Stimulated activated CD8-positive, alpha-beta memory T cell treated with anti-CD3 and anti-CD28 coated beads, Interleukin-2, amount 100 ng/mL, for 1 hour (primary cell): ENCODE results near the gene FLNB.

Experiments
- DNase-seq, 2 donors: peaks; one replicate each; pipeline ENCODE4 v3.0.0-alpha.2; 2020; ENCODE audit warnings: low read depth in 2 of 2

Gene FLNB

GRCh38 chr3:58009749-58010535 is 1.7 kb downstream of the FLNB start:
- no peak for DNase-seq

DNA sequence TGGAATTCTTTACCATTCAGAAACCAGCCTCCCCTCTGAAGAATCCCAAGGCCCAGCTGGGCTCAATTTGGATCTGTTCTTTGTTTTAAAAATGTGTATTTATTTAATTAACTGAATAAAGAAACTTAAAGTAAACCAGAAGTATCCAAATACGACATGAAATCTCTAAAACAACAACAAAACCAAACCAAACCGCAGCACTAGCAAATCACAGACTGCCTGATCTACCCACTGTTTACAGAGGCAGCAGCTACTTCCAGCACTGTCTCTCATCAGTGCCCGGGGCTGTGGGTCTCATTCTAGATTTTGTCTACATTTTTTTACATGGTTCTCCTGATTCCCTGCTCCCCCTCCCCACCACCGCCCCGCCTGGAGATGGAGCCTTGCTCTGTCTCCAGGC is 2.3 kb downstream of the FLNB start:
- DNase-seq, result no peak

DNA sequence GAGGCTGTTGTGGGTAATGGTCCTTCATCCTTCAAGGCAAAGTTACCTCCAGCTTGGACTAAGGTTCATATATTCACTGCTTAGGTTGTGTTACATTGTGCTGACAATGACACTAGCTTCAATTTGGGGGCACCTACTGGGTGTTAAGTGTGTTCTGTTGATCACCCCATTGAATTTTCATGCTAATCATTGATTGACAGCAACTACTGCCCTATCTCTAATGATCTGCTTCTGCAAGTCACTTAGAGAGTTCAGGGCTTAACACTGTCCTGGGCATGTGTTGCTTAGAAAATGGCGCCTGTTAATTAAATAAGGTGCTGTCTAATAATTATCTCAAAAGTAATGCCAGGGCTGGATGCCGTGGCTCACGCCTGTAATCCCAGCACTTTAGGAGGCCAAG is 3.4 kb downstream of the FLNB start:
- no peak for DNase-seq

GRCh38 chr3:58012302-58012701 is 4.1 kb downstream of the FLNB start:
- no peak for DNase-seq

DNA sequence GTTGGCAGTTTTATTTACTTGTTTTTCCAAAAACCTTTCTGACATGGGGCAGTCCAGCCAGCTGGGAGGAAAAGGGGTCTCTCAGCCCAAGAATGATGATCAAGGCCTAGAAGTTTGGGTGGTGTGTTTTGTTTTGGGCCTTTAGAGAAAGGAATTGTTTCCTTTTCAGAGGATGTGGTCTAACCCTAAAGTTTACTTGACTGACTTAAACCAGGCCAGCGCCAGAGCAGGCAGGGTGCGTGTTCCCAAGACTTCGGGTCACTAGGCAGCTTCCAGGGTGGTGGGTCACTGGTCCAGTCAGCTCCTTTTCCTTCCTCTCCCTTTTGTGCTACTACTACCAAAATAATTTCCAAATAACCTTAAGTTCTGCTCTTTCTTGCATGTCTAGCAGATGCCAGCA is 4.9 kb downstream of the FLNB start:
- DNase-seq, result no peak

- no peak for DNase-seq
These were observed 5.9 kb downstream of the FLNB start for GRCh38 chr3:58013973-58014649.

- no peak for DNase-seq
These were observed 7.3 kb downstream of the FLNB start for GRCh38 chr3:58015520-58015915.

GRCh38 chr3:58016710-58017109 is 8.5 kb downstream of the FLNB start:
- no peak for DNase-seq

DNA sequence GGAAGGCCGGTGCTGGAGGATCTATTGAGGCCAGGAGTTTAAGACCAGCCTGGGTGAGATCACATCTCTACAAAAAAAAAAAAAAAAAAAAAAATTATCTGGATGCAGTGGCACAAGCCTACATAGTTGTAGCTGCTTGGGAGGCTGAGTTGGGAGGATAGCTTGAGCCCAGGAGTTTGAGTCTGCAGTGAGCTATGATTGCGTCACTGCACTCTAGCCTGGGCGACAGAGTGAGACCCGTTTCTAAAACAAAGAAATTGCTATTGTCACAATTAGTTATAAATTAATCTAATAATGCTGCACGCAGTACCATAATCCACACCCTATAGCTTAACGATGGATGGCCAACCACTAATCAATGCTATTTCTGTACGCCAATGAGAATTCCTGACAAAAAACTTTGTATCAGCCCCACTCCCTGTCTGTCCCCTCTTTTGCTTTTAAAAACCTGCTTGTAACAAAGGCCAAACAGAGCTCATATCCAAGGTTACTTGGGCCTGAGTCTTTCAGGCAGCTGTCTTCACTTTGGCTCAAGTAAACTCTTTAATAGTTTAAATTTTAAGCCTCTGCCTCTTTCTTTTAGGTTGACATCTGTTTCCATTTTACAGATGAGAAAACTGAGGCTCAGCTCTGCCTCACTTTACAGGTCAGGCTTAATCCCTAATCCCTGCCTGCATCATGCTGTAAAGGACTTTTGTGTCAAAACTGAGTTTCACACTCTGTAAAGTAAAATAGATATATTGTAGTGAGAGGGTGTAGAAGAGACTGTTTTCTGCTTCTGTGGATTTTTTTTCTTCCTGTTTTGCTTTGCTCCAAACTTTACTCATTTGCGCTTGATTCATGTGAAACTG is 10.9 kb downstream of the FLNB start:
- no peak for DNase-seq

DNA sequence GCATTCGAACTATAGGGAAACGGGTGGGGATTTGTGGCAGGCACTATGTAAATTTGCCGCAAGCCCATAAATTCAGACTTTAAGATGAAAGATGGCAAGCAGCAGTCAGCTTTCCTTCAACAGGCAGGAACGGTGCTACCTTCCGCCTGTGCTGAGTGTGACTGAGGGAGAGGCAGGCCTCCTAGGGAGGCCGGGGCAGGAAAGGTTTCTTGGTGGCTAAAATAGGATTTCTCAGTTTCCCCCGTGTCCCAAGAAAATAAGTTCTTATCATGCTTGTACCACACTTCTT is 12.5 kb downstream of the FLNB start:
- DNase-seq, result no peak

GRCh38 chr3:58021072-58021959 is 13.1 kb downstream of the FLNB start:
- DNase-seq, result no peak

GRCh38 chr3:58021962-58022361 is 13.7 kb downstream of the FLNB start:
- no peak for DNase-seq

DNA sequence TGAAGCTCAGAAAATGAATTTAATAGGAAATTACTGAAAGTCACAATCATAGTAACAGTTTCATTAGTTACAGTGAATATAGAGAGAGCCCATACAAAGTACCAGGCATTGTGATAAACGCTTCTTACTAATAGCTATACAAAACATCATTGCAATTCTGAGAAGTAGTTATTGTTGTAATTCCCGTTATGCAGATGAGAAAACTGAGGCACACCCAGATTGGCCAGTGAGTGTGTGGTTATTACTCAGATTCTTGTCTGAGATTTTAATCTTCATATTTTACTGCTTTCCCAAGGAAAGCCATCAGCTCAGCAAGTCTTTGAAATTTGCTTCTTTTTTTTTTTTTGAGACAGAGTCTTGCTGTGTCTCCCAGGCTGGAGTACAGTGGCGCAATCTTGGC is 14.3 kb downstream of the FLNB start:
- DNase-seq, result no peak

DNA sequence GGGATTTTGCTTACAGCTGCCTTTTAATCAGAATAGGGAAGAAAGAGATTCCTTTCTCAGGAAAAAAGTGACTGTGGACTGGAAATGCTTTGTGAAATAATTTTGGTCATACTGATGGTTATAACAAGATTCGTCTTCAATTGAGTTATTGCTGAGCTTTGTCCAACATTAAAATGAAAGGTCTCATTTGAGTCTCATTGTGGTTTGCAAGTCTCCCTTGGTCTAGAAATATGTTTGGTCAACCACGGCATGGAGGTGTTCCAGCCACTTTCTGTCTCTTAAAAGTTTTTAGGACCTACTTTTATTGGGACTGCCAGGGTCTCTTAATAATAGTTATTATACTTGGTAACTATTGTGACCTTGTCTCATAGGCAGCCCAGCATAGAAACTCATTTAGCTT is 15.3 kb downstream of the FLNB start:
- DNase-seq, result no peak

DNA sequence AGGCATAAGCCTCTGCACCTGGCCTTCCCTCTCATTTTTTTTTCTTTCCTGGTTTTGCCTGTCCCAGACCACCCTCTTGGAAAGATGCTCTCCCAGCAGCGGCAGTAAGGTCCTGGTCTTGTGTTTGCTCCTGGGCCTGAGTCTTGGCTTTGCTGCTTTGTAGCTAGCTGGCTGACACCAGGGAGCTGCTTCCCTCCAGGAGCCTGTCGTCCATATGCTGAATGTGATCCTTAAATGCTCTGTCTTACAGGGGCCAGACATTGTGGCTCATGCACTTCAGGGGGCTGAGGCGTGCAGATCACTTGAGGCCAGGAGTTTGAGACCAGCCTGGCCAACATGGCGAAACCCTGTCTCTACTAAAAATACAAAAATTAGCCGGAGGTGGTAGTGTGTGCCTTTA is 17.2 kb downstream of the FLNB start:
- no peak for DNase-seq

GRCh38 chr3:58025837-58026569 is 17.8 kb downstream of the FLNB start:
- DNase-seq, result no peak

DNA sequence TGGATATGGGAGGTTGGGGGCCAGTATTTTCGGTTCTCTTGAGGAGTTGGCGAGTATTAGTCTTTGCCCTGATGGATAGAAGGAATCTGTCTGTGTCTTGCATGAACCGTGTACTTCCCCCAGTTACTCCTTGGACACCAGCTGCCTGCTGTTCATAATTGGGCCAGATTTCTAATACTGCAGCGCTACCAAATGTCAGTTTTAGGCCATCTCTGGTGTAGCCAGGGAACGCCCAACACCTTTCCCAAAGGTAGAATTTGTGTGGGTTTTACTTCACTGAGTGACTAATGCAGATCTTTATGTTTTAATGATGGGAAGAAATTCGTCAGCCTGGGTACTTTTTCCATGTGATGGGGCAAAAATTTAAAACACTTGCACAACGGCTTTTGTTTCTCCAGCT is 18.4 kb downstream of the FLNB start:
- no peak for DNase-seq

DNA sequence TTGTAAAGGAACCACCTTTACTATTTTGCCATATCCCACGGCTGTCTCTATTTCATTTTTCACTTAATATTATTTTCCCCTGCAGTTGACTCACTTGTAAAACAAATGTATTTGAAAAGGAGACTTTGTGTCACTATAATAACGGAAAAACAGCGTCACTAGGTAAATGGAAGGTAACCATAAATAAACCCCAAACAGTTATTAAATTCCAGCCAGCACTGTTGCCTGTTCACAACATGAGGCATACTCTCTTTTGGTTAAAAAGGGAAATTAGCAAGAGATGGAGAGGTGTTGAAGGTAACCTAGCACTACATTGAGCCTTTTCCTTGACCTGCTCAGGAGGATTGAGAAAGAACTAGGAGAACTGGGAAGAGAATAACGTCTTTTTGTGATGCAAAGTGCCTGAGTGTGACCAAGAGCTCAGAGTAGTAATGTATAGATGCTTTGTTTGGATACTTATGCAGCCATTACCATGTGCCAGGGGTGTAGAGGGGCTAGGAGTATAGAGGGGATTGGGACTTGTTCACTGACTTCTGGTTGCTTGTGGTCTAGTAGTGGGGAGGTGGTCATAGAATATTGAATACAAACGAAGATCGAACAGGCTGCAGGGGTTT is 19.6 kb downstream of the FLNB start:
- no peak for DNase-seq

- DNase-seq, result no peak
These were observed 20.7 kb downstream of the FLNB start for GRCh38 chr3:58028902-58029301.

DNA sequence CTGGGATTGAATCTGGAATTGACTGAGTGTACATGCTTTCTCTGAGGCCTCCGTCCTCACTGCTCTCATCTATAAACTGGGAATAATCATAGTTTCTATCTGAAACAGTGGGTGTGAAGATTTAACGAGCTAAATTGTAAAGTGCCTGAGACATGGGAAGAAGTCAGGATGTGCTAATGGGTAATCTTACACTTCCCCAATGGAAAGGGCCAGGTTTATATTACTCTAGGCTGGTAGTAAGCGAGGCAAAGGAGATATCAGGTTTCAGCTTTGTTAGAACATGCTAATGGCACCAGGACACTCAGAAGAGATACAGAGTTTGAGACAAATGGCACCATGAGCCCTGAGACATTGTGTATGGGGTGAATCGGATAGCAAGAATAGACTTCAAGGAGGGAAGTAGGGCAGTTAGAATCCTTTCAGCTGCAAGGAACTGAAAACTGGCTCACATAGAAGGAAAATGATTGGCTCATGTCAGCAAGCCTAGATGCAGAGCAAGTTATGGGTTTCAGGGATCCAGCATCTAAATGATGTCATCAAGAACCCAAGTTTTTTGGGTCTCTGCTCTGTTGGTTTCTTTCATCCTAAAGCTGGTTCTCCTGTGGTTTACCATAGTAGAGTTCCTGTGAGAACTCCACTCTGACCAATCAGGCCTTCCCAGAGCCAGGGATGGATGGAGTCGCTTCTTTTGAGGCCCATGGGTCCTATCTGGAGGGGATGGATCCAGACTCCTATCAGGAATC is 21.8 kb downstream of the FLNB start:
- no peak for DNase-seq
